GM21390 (cell line): Measurements from ENCODE around the gene KLB.
"Not testable (repeated sequence)": the region's sequence is repeated elsewhere in the genome, so short reads cannot be mapped to it uniquely, and the experiment has no call there.

Source experiments
- ATAC-seq: cut with Tn5 transposase; IDR thresholded peaks from one replicate; pipeline ENCODE4 v1.9.1; 2021; ENCODE audit not compliant: unreplicated experiment

KLB gene

GRCh38 chr4:39425297-39425696 lies 18.6 kb downstream of the KLB start:
- not testable (repeated sequence) for ATAC-seq

- ATAC-seq = no peak
Observed at GRCh38 chr4:39426728-39427127, 20.0 kb downstream of the KLB start.

- ATAC-seq = no peak
Observed at GRCh38 chr4:39427520-39428114, 20.9 kb downstream of the KLB start.

GRCh38 chr4:39429476-39430334 lies 23.0 kb downstream of the KLB start:
- ATAC-seq = no peak

- ATAC-seq = no peak
Observed at GRCh38 chr4:39433878-39434492, 27.3 kb downstream of the KLB start.

GRCh38 chr4:39435659-39436563 lies 29.2 kb downstream of the KLB start:
- no peak for ATAC-seq

GRCh38 chr4:39441593-39441992 lies 34.9 kb downstream of the KLB start:
- no peak for ATAC-seq

GRCh38 chr4:39442998-39443397 lies 36.3 kb downstream of the KLB start:
- no peak for ATAC-seq

GRCh38 chr4:39446483-39446841 lies 39.7 kb downstream of the KLB start:
- no peak for ATAC-seq

- peak; percentile 77 for ATAC-seq
Observed at GRCh38 chr4:39446842-39447573, 40.3 kb downstream of the KLB start.

- ATAC-seq = no peak
Observed at GRCh38 chr4:39450618-39451017, 43.9 kb downstream of the KLB start.

GRCh38 chr4:39451423-39452023 lies 44.8 kb downstream of the KLB start:
- ATAC-seq = no peak

GRCh38 chr4:39452153-39452859 lies 45.6 kb downstream of the KLB start:
- no peak for ATAC-seq

GRCh38 chr4:39452860-39453587 lies 46.3 kb downstream of the KLB start:
- ATAC-seq = no peak

- no peak for ATAC-seq
Observed at GRCh38 chr4:39453738-39454137, 47.0 kb downstream of the KLB start.

GRCh38 chr4:39455486-39455885 lies 48.8 kb downstream of the KLB start:
- no peak for ATAC-seq

GRCh38 chr4:39456946-39457763 lies 50.4 kb downstream of the KLB start:
- no peak for ATAC-seq

- peak; percentile 2 for ATAC-seq
Observed at GRCh38 chr4:39458161-39458504, 51.4 kb downstream of the KLB start.
